ENCODE results near the gene CHTOP. TPM values are rescaled to one million over a fixed set of nuclear protein-coding genes. Genes with fewer than 3 reads are reported as not detected.
A peak's percentile ranks its signal among the peaks of the same experiment; 100 is the strongest.
"Not testable (repeated sequence)": the region's sequence is repeated elsewhere in the genome, so short reads cannot be mapped to it uniquely, and the experiment has no call there.

CHTOP gene, protein sequence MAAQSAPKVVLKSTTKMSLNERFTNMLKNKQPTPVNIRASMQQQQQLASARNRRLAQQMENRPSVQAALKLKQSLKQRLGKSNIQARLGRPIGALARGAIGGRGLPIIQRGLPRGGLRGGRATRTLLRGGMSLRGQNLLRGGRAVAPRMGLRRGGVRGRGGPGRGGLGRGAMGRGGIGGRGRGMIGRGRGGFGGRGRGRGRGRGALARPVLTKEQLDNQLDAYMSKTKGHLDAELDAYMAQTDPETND
- total RNA-seq (ENCODE audit: insufficient read depth, low replicate concordance): 30.6 TPM

- peak; percentile 99 for DNase-seq (ENCODE audit: low spot score)
Observed at GRCh38 chr1:153633754-153634665, at the start of gene CHTOP. CHTOP (plus strand) TSS chr1:153634066; CDS start chr1:153636589, 2,523 bp downstream.

DNA sequence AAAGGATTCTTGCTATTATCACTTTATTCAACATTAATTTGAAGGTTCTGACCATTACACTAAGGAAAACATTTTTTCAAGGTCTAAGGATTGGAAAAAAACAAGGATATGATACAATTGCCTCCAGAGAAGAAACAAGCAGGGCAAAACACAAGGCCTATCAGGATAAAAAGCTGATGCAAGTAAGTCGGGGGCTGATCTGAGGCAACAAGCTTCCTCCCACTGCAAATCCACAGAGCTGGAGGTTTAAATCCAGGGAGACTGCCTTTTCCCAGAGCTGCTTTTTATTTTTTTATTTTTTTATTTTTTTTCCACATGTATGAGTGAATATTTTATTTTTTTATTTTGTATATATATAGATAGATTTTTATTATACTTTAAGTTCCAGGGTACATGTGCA lies 48.9 kb upstream of the CHTOP start:
- peak; percentile 83 for DNase-seq (ENCODE audit: low spot score)

GRCh38 chr1:153586347-153586746 lies 47.5 kb upstream of the CHTOP start:
- DNase-seq (ENCODE audit: low spot score): no peak

DNA sequence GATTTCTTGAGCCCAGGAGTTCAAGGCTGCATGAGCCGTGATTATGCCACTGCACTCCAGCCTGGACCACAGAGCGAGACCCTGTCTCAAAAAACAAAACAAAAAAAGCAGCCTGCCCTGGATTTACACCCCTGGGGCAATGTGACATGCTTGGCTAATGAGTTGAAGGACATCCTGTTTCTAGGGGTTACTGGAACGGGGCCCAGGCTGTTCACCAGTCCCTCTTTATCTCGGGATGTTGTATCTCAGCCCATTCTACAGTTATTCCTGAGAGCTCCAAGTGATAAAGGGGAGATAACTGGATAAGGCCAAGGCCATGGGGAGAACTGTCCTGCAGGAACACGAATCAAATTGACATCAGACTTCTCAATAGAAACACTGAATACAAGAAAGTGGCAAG lies 46.6 kb upstream of the CHTOP start:
- DNase-seq (ENCODE audit: low spot score): no peak

- not testable (repeated sequence) for DNase-seq (ENCODE audit: low spot score)
Observed at GRCh38 chr1:153588033-153588432, 45.8 kb upstream of the CHTOP start.

- no peak for DNase-seq (ENCODE audit: low spot score)
Observed at GRCh38 chr1:153588482-153588881, 45.4 kb upstream of the CHTOP start.

- no peak for DNase-seq (ENCODE audit: low spot score)
Observed at GRCh38 chr1:153592748-153593147, 41.1 kb upstream of the CHTOP start.

DNA sequence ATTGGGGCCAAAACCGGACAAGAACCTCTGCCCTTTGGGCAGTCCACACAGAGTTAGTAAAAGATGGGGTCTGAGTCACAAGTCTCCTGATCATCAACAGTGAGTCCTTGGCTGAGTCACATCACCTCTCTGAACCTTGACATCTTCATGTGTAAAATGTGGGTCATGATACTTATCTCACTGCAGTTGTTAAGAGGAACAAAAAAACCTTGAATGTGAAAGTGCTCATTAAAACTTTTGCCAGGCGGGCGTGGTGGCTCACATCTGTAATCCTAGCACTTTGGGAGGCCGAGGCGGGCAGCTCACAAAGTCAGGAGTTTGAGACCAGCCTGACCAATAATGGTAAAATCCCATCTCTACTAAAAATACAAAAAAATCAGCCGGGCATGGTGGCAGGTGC lies 36.7 kb upstream of the CHTOP start:
- no peak for DNase-seq (ENCODE audit: low spot score)

DNA sequence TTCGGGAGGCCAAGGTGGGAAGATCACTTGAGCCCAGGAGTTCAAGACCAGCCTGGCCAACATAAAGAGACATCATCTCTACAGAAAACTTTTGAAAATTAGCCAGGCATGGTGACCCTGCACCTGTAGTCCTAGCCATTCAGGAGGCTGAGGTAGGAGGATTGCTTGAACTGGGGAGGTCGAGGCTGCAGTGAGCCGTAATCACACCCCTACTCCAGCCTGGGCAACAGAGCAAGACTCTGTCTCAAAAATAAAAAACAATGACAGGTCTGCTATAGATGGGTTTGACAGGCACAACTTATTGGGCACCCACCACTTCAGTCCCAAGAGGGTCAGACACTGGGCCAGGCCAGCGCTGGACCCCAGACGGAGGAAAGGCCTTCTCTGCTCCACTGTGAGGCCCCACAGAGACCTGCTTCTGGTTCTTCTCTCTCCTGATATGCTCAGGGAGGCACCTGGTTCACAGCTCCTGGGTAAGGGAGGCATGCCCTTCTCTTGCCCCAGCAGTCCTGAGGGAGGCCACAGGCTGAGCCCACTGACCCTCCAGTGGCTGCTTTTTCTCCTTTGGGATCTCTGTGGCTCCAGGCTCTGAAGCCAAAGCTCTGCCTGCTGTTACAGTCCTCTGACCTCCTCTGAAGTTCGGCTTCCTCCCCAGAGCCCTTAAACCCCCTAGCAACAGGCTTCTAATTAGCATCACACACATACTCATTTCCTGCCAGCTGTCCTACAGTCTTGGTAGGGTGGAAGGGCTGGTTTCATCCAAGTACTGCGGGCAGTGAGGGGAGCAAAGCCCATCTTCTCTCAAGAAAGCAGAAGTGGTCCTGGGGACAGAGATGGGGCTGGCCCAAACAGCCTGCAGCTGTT lies 35.3 kb upstream of the CHTOP start:
- DNase-seq (ENCODE audit: low spot score): no peak

DNA sequence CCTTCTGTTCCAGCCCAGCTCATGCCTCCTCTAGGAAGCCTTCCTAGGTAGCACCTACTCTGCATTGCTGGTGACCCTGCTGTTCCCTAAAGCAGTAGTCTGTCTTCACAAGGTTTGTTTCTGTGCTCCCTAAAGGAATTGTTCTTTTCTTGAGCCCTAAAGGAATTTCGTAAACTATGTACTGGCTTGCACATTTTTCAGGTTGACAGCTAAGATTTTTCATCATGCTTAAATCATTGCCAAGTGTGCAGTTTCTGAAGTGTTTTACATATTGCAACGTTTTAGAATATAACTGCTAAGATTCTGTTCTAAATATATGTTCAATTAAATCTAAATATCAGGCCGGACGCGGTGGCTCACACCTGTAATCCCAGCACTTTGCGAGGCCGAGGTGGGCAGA lies 34.0 kb upstream of the CHTOP start:
- no peak for DNase-seq (ENCODE audit: low spot score)

GRCh38 chr1:153602749-153603148 lies 31.1 kb upstream of the CHTOP start:
- no peak for DNase-seq (ENCODE audit: low spot score)

GRCh38 chr1:153606194-153606593 lies 27.7 kb upstream of the CHTOP start:
- no peak for DNase-seq (ENCODE audit: low spot score)

GRCh38 chr1:153607381-153607780 lies 26.5 kb upstream of the CHTOP start:
- DNase-seq (ENCODE audit: low spot score): no peak

- DNase-seq (ENCODE audit: low spot score): peak; percentile 48
Observed at GRCh38 chr1:153608089-153608682, 25.7 kb upstream of the CHTOP start.

GRCh38 chr1:153608742-153609584 lies 24.9 kb upstream of the CHTOP start:
- peak; percentile 68 for DNase-seq (ENCODE audit: low spot score)

DNA sequence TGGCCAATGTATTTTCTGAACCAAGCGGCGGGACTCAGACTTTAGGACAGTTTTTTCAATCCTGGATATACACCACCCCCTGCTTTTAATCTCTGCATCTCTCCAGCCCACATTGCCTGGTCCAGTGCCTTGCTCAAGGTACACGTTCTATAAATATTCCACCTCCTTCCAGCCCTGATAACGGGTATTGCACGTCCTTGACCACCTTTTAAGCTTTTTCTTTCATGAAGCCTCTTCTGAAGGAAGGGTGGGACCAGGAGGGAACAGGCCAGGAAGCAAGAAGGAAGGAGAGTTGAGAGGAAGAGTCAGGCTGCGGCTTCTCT lies 24.3 kb upstream of the CHTOP start:
- no peak for DNase-seq (ENCODE audit: low spot score)

DNA sequence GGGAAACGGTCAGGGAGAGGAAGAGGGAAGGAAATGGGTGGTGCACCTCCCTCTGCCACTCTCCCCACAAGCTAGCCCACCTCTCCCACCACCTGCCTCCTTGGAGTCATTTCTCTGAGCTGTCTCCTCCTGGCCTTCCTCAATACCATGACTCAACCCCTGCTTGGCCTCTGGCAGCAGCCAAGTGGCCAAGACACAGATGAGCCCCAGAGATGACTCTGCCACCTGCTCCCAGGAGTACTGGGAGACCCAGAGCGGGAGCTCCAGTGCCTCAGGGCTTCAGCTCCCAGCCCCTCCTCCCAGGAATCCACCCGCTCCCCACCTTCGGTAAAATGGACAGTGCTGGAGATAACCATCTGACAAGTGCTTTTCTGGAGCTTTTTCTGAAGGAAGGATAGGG lies 23.5 kb upstream of the CHTOP start:
- DNase-seq (ENCODE audit: low spot score): no peak

DNA sequence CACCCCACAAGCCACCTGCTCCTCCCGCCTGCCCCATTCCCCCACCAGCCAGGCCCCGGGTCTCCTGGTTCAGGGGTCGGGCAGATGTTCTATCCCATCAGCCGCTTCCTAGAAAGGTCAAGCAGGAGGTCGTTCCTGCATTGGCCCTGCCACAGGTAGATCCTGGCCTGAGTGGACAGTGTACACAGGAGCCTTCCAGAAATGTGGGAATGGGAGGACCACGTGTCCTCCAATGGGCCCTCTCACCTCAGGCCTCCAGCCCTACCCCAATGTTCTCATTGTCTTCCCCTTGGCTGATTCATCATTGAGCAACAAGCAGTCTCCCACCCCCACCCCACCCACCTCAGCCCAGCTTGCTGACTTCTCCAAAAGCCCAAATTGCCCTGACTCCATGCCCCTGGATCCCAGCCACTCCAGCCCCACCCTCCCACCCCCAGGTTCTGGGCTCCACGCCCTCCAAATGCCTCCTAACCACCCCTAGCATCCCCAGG lies 23.0 kb upstream of the CHTOP start:
- no peak for DNase-seq (ENCODE audit: low spot score)

DNA sequence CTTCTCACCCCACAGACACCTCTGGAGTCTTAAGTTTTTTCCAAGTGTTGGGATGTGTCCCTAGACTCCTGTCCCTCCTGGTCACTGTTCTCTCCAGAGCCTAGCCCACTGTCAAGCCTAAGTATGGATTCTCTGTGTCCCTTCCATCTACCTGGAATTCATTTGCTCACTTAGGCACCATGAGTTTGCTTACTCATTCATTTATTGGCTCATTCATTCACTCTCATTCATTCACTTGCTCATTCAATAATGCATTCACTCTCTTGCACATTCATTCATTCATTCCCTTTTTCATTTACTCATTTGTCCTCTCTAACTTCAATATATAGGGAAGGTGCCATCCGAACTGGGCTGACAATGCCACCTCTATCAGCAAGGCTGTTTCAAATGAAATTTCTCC lies 22.5 kb upstream of the CHTOP start:
- DNase-seq (ENCODE audit: low spot score): no peak

DNA sequence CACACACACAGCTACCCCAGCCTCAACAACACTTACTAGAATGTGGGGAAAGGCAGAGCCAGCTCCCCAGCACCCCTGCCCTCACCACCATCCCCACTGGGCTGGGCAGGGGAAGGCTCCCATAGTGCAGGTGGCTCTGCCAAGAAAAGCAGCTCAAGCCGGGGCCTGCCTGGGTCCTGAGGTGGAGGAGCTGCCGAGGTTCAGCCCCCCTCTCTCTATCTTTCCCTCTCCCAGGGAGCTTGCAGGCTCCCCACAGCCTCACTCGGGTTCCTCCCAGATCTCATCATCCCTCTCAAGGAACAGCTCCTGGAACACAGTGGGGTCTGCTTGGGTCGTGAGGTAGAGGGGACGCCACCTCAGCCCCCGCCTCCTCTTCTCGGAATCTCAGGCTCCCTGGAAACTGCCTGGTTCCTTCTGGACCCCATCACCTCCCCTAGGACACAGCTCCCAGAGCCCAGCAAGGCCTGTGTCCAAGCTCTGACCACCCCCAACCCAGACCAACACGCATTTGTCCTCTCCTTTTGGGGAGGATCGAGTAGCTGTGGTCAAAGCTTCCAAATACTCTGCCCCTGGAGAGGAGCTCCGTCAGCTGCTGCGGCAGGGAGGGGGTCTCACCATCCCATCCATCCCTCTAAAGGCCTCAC lies 21.6 kb upstream of the CHTOP start:
- peak; percentile 30 for DNase-seq (ENCODE audit: low spot score)
